HG02981 (cell line): ENCODE results near the gene HDGF.

Experiments
- ATAC-seq: cut with Tn5 transposase; IDR thresholded peaks from one replicate; pipeline ENCODE4 v1.9.1; 2021; ENCODE audit warnings: mild to moderate bottlenecking, moderate library complexity; ENCODE audit not compliant: unreplicated experiment

HDGF gene

GRCh38 chr1:156751451-156751756, at the start of gene HDGF:
Gene HDGF (minus strand): TSS chr1:156751675. CDS start chr1:156751429, 246 bp downstream.
- no peak for ATAC-seq

- ATAC-seq: no peak
Measured at GRCh38 chr1:156797212-156797871, 45.9 kb upstream of the HDGF start.

GRCh38 chr1:156796340-156797097, 45.0 kb upstream of the HDGF start:
- no peak for ATAC-seq

- ATAC-seq: no peak
Measured at GRCh38 chr1:156795787-156796186, 44.3 kb upstream of the HDGF start.

- no peak for ATAC-seq
Measured at GRCh38 chr1:156795374-156795733, 43.9 kb upstream of the HDGF start.

GRCh38 chr1:156794506-156795373, 43.3 kb upstream of the HDGF start:
- ATAC-seq: no peak

GRCh38 chr1:156789621-156790318, 38.3 kb upstream of the HDGF start:
- ATAC-seq: no peak

GRCh38 chr1:156788136-156788535, 36.7 kb upstream of the HDGF start:
- ATAC-seq: no peak

GRCh38 chr1:156786640-156787039, 35.2 kb upstream of the HDGF start:
- no peak for ATAC-seq

- no peak for ATAC-seq
Measured at GRCh38 chr1:156785458-156785857, 34.0 kb upstream of the HDGF start.

- no peak for ATAC-seq
Measured at GRCh38 chr1:156781585-156782186, 30.2 kb upstream of the HDGF start.

GRCh38 chr1:156777573-156777972, 26.1 kb upstream of the HDGF start:
- no peak for ATAC-seq

- ATAC-seq: no peak
Measured at GRCh38 chr1:156776942-156777341, 25.5 kb upstream of the HDGF start.

- no peak for ATAC-seq
Measured at GRCh38 chr1:156775799-156776198, 24.3 kb upstream of the HDGF start.

- ATAC-seq: no peak
Measured at GRCh38 chr1:156773607-156774006, 22.1 kb upstream of the HDGF start.

- no peak for ATAC-seq
Measured at GRCh38 chr1:156772728-156773497, 21.4 kb upstream of the HDGF start.

- no peak for ATAC-seq
Measured at GRCh38 chr1:156772222-156772621, 20.7 kb upstream of the HDGF start.

- ATAC-seq: no peak
Measured at GRCh38 chr1:156768610-156769295, 17.3 kb upstream of the HDGF start.

GRCh38 chr1:156767879-156768604, 16.6 kb upstream of the HDGF start:
- no peak for ATAC-seq
